H4 (cell line): ENCODE measurements around the gene PIGZ. TPM values are rescaled to one million over a fixed set of nuclear protein-coding genes. Genes with fewer than 3 reads are reported as not detected.
"Not testable (repeated sequence)": the region's sequence is repeated elsewhere in the genome, so short reads cannot be mapped to it uniquely, and the experiment has no call there.

ENCODE experiments used
- DNase-seq: peaks from one replicate; pipeline ENCODE4 v3.0.0-alpha.2; 2015; ENCODE audit warnings: low spot score
- total RNA-seq: library from RNA; depleted of rRNA; stranded (reverse); fragments of >200 nt; shearing (Covaris generic); gene quantifications from 2 replicates; pipeline ENCODE4 v1.2.3, GENCODE V29; 2014

The PIGZ gene
- total RNA-seq, 1 experiment from 2014 or later: 0.89 TPM

DNA sequence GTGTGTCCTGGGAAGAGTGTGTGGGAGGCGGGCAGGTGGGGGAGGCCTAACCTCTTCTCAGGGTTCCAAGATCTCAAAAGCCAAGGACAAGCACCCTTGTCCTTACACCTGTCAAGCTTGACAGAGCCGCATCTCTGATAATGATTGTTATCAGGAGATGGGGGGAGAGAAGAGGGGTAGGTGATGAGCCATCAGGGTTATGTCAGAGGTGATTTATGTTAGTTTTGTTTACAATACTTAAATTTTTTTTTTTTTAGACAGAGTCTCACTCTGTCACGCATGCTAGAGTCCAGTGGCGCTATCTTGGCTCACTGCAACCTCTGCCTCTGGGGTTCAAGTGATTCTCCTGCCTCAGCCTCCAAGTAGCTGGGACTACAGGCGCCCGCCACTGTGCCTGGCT, 18.9 kb downstream of the PIGZ start:
- no peak for DNase-seq

DNA sequence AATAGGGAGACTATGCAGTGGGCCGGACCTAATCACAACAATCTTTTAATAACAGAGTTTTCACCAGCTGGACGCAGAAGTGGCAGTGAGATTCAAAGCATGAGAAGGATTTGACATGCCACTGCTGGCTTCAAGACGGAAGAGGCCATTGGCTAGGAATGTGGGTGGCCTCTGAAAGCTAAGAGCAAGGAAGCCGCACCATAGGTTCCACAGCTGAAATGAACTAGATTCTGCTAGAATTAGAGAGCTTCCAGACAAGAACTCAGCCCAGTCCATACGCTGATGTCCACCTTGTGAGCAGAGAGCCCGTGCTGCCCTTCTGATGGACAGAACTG, 19.4 kb downstream of the PIGZ start:
- no peak for DNase-seq

DNA sequence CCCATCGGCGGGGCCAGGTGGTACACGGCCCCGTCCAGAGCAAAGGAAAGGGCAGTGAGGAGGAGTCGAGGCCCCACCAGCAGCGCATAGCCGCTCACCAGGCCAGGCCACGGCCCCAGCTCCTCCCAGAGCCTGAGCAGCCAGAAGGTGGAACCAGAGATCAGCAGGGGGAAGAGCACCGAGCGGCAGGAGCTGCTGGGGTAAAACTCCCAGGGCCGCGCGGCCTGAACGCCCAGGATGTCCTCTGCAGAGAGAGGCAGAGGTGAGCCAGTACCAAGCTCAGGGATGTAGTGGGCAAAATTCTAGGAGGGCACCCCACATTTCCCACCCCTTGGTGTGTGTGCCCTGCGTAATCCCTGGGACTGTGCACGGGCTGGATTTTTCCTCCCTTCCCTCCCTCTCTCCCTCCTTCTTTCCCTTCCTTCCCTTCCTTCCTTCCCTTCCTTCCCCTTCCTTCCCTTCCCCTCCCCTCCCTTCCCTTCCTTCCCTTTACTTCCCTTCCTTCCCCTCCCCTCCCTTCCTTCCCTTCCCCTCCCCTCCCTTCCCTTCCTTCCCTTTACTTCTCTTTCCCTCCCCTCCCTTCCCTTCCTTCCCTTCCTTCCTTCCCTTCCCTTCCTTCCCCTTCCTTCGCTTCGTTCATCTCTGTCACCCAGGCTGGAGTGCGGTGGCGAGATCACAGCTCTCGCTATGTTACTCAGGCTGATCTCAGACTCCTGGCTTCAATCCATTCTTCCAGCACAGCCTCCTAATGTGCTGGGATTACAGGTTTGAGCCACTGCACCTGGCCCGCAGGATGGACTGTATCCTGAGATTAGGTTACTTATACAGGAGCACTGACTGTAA, 20.0 kb downstream of the PIGZ start:
- DNase-seq: no peak

DNA sequence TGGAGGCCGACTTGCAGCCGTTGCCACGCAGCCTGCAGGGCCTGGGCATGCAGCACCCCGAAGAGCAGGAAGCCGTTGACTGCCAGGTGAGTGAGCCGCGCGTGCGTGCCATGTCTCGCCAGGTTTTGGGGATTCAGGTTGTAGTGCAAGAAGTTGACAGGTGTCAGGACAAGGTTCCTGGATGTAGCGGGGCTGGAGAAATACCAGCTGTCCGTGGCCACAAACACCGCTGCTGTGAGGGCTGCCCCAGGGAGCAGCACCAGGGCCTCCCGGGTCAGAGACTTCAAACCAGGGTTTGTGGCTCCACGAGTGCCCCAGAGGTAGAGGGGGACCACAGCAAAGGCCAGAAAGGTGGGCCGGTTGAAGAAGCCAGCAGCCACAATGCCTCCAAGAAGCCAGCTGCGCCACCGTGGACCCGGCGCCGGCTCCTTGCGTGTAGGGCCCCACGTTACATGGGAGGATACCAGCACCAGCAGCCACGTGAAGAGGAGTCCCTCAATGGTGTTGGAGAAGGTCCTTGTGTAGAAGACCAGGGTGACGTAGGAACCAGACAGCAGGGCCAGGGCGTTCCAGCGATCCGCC, 20.7 kb downstream of the PIGZ start:
- no peak for DNase-seq

GRCh38 chr3:196947136-196947859, 21.3 kb downstream of the PIGZ start:
- DNase-seq: no peak

DNA sequence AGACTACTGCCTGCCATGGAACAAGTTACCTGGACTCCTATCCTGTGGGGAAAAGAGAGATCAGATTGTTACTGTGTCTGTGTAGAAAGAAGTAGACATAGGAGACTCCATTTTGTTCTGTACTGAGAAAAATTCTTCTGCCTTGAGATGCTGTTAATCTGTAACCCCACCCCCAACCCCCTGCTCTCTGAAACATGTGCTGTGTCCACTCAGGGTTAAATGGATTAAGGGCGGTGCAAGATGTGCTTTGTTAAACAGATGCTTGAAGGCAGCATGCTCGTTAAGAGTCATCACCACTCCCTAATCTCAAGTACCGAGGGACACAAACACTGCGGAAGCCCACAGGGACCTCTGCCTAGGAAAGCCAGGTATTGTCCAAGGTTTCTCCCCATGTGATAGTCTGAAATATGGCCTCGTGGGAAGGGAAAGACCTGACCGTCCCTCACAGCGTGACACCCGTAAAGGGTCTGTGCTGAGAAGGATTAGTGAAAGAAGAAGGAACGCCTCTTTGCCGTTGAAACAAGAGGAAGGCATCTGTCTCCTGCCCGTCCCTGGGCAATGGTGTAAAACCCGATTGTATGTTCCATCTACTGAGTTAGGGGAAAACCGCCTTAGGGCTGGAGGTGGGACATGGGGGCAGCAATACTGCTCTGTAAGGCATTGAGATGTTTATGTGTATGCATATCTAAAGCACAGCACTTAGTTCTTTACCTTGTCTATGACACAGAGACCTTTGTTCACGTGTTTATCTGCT, 24.4 kb downstream of the PIGZ start:
- DNase-seq: not testable (repeated sequence)

DNA sequence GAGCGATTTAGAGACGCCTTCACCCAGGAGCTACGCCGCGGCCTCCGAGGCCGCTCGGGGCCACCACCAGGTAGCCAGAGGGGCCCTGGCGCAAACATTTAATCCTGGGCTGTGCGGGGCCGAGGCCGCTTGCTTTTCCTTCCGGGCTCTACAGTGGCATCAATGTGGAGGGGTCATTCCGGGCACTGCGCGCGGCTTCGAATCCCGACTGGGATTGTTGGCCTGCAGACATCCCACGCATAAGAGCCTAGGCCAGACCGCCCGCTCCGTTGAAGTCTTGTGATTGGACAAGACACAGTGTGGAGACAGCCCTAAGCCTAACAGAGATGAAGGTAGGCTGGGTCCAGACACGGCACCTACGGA, 25.7 kb downstream of the PIGZ start:
- no peak for DNase-seq

GRCh38 chr3:196942226-196942914, 26.3 kb downstream of the PIGZ start, which contains the start of gene NCBP2:
NCBP2 (minus strand) TSS chr3:196942528; CDS start chr3:196942503, 25 bp downstream.
- DNase-seq: peak; percentile 99

DNA sequence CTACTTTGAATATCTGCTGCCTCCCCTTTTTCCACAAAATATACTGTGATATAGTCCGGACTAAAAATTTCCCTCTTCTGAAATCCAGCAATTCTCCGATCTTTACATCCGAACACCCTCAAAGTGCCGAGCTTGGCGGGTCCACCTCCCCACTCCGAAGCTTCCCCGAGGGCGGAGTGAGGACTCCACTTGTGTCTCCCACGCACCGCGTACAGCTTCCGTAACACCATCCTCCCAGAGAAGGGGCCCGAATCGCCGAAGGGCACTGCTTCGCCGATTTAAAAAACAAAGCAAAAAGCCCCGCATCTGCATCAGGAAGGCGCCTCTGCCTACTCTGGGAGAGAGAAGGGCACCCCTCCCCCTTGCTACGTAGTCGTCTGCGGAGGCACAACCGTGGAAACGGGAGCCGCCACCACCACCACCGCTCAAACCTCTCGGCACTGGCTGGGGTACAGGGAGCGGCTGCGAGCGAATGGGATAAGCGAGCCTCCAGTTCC, 26.9 kb downstream of the PIGZ start:
- DNase-seq: no peak

DNA sequence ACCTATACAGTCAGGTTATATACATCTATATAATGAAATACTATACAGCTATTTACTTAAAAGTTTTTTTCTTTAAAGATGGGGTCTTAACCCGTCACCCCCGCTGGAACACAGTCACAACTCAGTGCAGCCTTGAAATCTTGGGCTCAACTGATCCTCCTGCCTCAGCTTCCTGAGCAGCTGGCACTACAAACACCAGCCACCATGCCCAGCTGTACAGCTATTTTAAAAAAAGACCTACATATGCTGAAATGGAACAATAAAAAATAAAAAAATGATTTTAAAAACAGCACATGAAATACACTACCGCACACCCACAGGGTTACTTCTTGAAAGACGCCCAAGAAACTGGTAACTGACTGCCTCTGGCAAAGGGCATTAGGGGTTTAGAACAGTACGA, 30.1 kb downstream of the PIGZ start:
- no peak for DNase-seq

GRCh38 chr3:196938124-196938523, 30.5 kb downstream of the PIGZ start:
- no peak for DNase-seq

DNA sequence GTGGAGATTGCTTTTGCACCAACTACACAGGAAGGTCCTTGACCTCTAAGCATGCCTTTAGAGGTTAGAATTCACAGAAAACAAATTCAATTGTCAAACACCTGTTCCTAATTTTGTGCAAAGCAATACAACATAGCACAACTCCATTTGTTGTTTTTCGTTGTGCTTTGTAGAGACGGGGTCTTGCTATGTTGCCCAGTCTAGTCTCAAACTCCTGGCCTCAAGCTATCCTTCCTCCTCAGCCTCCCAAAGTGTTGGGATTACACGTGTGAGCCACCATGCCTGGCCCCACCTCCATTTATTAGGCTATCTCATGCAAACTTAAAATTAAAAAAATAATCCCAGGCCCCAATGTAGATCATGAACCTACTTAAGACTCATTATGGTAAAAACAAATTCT, 32.3 kb downstream of the PIGZ start:
- DNase-seq: no peak

DNA sequence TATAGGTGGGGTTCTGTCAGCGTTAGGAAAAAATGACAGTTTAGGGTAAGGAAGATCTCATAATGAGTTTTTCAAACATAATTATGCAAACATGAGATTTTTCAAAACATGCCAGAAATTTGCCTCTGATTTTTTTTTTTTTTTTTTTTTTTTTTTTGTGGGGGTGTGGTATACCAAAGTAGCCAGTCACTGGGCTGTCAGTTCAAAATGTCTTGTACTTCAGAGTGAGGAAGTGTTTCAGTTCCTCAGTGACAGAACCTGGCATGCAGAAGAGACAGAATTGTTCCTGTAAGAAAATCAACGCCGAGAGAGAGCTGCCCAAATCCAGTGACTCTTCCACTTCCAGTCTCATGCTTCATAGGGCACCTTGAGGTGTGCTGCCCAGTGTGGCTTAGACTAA, 36.0 kb downstream of the PIGZ start:
- DNase-seq: no peak

GRCh38 chr3:196931828-196932587, 36.6 kb downstream of the PIGZ start:
- no peak for DNase-seq

GRCh38 chr3:196931157-196931556, 37.5 kb downstream of the PIGZ start:
- DNase-seq: no peak

DNA sequence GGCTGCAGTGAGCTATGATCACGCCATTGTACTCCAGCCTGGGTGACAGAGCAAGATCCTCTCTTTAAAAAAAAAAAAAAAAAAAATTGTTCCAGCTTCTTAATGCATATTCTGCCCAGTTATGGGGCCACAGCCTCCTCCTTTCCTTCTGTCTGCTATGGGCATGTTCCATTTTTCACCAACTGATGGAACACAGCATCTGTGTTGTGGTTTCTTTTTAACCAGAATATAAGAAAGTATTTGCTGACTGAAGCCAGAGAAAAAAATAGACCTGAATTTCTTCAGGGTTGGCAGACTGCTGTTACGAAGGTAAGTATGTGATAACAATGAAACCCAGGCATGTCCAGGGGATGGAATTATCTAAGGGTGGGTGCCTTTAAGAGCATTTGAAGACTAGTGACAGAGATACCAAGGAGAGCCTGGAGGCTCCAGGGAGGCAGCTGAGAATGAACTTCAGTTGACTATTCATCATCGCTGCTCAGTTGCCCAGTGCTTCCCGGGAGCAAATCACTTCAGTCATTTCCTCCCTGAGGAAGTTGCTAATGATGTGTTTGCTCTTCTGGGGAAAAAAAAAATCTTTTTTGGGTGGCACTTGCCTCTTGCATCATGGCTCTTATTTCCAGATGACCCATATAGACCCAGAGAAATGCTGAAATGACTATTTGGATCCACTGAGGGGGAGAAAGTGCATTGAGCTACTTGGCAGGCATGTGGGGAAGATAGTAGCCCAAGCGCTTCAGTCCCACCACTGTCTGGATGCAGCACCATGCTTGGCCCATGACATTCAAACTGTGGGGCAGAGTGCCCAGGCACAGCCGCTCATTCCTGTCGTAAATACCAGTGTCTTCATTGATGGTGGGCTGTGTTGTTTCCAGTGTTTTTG, 40.8 kb downstream of the PIGZ start:
- no peak for DNase-seq

DNA sequence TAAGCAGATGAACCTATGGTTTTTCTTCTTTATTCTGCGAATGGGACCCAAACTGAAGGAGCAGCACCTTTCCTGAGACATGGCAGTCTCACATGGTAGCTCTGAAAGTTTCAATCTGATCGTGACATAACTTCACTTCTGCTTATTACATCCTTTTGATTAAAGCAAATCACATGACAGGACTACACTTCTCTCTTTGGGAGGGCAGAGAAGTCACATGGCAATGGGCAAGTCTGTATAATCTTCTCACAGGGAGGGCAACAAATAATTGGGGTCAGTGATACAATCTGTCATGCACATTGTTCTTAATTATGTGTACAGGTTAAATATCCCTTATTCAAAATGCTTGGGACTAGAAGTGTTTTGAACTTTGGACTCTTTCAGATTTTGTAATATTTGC, 47.9 kb downstream of the PIGZ start:
- DNase-seq: no peak

GRCh38 chr3:196918968-196919367, 49.7 kb downstream of the PIGZ start:
- no peak for DNase-seq

DNA sequence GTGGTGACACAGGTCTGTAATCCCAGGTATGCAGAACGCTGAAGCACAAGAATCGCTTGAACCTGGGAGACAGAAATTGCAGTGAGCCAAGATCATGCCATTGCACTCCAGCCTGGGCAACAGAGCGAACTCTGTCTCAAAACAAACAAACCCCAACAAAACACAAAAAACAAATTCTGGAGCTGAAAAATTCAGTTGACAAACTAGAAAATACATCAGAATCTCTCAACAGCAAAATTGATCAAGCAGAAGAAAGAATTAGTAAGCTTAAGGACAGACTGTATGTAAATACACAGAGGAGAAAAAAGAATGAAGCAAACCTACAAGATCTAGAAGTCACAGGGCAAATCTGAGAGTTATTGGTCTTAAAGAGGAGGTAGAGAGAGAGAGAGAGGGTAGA, 51.6 kb downstream of the PIGZ start:
- DNase-seq: no peak

DNA sequence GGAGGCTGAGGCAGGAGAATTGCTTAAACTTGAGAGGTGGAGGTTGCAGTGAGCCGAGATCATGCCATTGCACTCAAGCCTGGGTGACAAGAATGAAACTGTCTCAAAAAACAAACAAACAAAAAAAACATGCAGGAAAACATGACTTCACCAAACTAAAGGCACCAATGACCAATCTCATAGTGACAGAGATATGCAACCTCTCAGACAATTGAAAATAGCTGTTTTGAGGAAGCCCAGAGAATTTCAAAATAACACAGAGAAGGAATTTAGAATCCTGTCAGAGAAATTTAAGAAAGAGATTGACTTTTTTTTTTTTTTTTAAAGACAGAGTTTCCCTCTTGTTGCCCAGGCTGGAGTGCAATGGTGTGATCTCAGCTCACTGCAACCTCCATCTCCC, 52.4 kb downstream of the PIGZ start:
- no peak for DNase-seq
